ENCODE measurements around the gene ATXN7L1. TPM values are rescaled to one million over a fixed set of nuclear protein-coding genes. Genes with fewer than 3 reads are reported as not detected.

The ATXN7L1 gene
- total and polyA plus RNA-seq, 2 of the 13 experiments (the other 11 are each of a cell fraction or from before 2014, with no cell fraction given): 4.1 to 7.8 TPM

DNA sequence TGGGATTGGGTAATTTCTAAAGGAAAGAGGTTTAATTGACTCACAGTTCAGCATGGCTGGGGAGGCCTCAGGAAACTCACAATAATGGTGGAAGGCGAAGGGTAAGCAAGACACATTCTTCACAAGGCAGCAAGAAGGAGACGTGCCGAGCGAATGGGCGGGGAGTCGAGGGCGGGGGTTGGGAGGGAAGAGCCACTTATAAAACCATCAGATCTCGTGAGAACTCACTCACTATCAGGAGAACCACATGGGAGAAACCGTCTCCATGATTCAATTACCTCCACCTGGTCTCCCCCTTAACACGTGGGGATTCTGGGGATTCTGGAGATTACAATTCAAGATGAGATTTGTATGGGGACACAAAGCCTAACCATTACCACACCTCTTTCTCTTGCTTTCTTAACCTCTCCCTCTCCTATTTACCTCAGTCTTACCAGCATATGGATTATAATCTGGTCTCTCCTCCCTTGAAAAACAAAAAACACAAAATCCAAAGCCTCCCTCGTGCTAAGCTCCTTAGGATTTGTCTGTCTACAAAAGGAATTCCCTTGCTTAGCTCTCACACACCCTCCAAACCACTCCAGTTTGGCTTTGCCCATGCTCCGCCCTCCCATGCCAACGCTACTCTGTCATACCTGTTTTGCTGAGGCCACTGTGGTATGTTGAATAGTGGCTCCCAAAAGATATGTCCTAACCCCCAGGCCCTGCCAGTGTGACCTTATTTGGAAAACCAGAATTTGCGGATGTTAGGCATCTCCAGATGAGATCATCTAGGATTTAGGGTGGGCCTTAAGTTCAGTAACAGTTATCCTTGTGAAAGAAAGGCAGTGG, 275.5 kb downstream of the ATXN7L1 start (continued):
- TF ChIP-seq, protein P1, sequence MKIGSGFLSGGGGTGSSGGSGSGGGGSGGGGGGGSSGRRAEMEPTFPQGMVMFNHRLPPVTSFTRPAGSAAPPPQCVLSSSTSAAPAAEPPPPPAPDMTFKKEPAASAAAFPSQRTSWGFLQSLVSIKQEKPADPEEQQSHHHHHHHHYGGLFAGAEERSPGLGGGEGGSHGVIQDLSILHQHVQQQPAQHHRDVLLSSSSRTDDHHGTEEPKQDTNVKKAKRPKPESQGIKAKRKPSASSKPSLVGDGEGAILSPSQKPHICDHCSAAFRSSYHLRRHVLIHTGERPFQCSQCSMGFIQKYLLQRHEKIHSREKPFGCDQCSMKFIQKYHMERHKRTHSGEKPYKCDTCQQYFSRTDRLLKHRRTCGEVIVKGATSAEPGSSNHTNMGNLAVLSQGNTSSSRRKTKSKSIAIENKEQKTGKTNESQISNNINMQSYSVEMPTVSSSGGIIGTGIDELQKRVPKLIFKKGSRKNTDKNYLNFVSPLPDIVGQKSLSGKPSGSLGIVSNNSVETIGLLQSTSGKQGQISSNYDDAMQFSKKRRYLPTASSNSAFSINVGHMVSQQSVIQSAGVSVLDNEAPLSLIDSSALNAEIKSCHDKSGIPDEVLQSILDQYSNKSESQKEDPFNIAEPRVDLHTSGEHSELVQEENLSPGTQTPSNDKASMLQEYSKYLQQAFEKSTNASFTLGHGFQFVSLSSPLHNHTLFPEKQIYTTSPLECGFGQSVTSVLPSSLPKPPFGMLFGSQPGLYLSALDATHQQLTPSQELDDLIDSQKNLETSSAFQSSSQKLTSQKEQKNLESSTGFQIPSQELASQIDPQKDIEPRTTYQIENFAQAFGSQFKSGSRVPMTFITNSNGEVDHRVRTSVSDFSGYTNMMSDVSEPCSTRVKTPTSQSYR (CRISPR knock-in tag; IDR thresholded peaks at IDR 0.05; ENCODE audit: borderline replicate concordance): no peak
- no peak for TF ChIP-seq ZNF292 (CRISPR knock-in tag; IDR thresholded peaks at IDR 0.05; ENCODE audit: borderline replicate concordance, low read depth)
- no peak for TF ChIP-seq HOXD1 (CRISPR knock-in tag; IDR thresholded peaks at IDR 0.05)
- TF ChIP-seq ZNF570 (CRISPR knock-in tag; IDR thresholded peaks at IDR 0.05; ENCODE audit: borderline replicate concordance): no peak
- no peak for TF ChIP-seq ZNF367 (CRISPR knock-in tag; IDR thresholded peaks at IDR 0.05; ENCODE audit: borderline replicate concordance)
- TF ChIP-seq ARNT2 (CRISPR knock-in tag; IDR thresholded peaks at IDR 0.05; ENCODE audit: low read depth): no peak
- TF ChIP-seq, protein P2, sequence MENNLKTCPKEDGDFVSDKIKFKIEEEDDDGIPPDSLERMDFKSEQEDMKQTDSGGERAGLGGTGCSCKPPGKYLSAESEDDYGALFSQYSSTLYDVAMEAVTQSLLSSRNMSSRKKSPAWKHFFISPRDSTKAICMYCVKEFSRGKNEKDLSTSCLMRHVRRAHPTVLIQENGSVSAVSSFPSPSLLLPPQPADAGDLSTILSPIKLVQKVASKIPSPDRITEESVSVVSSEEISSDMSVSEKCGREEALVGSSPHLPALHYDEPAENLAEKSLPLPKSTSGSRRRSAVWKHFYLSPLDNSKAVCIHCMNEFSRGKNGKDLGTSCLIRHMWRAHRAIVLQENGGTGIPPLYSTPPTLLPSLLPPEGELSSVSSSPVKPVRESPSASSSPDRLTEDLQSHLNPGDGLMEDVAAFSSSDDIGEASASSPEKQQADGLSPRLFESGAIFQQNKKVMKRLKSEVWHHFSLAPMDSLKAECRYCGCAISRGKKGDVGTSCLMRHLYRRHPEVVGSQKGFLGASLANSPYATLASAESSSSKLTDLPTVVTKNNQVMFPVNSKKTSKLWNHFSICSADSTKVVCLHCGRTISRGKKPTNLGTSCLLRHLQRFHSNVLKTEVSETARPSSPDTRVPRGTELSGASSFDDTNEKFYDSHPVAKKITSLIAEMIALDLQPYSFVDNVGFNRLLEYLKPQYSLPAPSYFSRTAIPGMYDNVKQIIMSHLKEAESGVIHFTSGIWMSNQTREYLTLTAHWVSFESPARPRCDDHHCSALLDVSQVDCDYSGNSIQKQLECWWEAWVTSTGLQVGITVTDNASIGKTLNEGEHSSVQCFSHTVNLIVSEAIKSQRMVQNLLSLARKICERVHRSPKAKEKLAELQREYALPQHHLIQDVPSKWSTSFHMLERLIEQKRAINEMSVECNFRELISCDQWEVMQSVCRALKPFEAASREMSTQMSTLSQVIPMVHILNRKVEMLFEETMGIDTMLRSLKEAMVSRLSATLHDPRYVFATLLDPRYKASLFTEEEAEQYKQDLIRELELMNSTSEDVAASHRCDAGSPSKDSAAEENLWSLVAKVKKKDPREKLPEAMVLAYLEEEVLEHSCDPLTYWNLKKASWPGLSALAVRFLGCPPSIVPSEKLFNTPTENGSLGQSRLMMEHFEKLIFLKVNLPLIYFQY (CRISPR knock-in tag; IDR thresholded peaks at IDR 0.05; ENCODE audit: borderline replicate concordance): no peak
